ENCODE measurements around the gene ALG3.

DNA sequence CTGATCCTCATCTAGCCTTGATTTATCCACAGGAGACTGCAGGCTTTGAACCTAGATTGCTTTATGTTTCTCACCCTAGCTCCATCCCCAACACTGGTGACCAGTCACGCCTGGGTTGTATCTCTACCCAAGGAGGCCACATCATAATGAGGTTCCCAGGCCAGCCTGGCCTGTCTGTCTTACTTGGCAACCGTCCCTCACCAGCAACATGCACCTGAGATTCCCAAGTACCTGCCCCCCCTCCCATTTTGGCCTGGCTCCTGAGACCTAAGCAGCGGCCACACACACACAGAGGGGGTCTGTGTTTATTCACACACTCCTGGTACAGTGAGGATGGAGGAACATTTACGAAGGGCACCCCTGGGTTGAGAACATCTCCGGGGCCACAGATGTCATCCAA lies 10.2 kb upstream of the ALG3 start:
- TF ChIP-seq POLR2A (IDR thresholded peaks at IDR 0.05), result no peak
- TF ChIP-seq, protein P1, sequence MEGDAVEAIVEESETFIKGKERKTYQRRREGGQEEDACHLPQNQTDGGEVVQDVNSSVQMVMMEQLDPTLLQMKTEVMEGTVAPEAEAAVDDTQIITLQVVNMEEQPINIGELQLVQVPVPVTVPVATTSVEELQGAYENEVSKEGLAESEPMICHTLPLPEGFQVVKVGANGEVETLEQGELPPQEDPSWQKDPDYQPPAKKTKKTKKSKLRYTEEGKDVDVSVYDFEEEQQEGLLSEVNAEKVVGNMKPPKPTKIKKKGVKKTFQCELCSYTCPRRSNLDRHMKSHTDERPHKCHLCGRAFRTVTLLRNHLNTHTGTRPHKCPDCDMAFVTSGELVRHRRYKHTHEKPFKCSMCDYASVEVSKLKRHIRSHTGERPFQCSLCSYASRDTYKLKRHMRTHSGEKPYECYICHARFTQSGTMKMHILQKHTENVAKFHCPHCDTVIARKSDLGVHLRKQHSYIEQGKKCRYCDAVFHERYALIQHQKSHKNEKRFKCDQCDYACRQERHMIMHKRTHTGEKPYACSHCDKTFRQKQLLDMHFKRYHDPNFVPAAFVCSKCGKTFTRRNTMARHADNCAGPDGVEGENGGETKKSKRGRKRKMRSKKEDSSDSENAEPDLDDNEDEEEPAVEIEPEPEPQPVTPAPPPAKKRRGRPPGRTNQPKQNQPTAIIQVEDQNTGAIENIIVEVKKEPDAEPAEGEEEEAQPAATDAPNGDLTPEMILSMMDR (IDR thresholded peaks at IDR 0.05 in 8 of 11, conservative IDR thresholded peaks at IDR 0.05 in 3 of 11), result no peak
- TF ChIP-seq POLR2AphosphoS5 (IDR thresholded peaks at IDR 0.05), result no peak

Measured in spleen (tissue), 7 donors.